M059J (cell line): ENCODE data around the gene UVSSA. TPM values are rescaled to one million over a fixed set of nuclear protein-coding genes. Genes with fewer than 3 reads are reported as not detected.
"Not testable (repeated sequence)": the region's sequence is repeated elsewhere in the genome, so short reads cannot be mapped to it uniquely, and the experiment has no call there.

ENCODE experiments used
- DNase-seq: peaks from one replicate; pipeline ENCODE4 v3.0.0-alpha.2; 2012; ENCODE audit warnings: low read depth
- total RNA-seq: library from RNA; depleted of rRNA; stranded (reverse); fragments of >200 nt; shearing (Covaris generic); gene quantifications from 2 replicates; pipeline ENCODE4 v1.2.3, GENCODE V29; 2014

The UVSSA gene
- total RNA-seq, 1 experiment from 2014 or later: 3.9 TPM

- DNase-seq: no peak
These were observed 16.0 kb upstream of the UVSSA start for GRCh38 chr4:1330761-1331590.

- DNase-seq: no peak
These were observed 15.2 kb upstream of the UVSSA start for GRCh38 chr4:1331591-1332353.

- DNase-seq: no peak
These were observed 14.3 kb upstream of the UVSSA start for GRCh38 chr4:1332686-1333085.

GRCh38 chr4:1333256-1333655 is 13.8 kb upstream of the UVSSA start:
- no peak for DNase-seq

GRCh38 chr4:1333851-1334578 is 13.0 kb upstream of the UVSSA start:
- DNase-seq: not testable (repeated sequence)

GRCh38 chr4:1334579-1334895 is 12.5 kb upstream of the UVSSA start:
- DNase-seq: no peak

GRCh38 chr4:1335193-1335883 is 11.7 kb upstream of the UVSSA start:
- DNase-seq: not testable (repeated sequence)

GRCh38 chr4:1336088-1336491 is 10.9 kb upstream of the UVSSA start:
- peak; percentile 10 for DNase-seq

- DNase-seq: peak; percentile 62
These were observed 9.6 kb upstream of the UVSSA start for GRCh38 chr4:1337376-1337831.

GRCh38 chr4:1337951-1338751 is 8.9 kb upstream of the UVSSA start:
- no peak for DNase-seq

GRCh38 chr4:1338752-1339414 is 8.1 kb upstream of the UVSSA start:
- no peak for DNase-seq

GRCh38 chr4:1339489-1339888 is 7.5 kb upstream of the UVSSA start:
- no peak for DNase-seq

- no peak for DNase-seq
These were observed 6.7 kb upstream of the UVSSA start for GRCh38 chr4:1340181-1340747.

- DNase-seq: no peak
These were observed 6.1 kb upstream of the UVSSA start for GRCh38 chr4:1340861-1341260.

GRCh38 chr4:1342003-1342402 is 5.0 kb upstream of the UVSSA start:
- DNase-seq: peak; percentile 56

- no peak for DNase-seq
These were observed 2.3 kb upstream of the UVSSA start for GRCh38 chr4:1344696-1345095.

- peak; percentile 34 for DNase-seq
These were observed 866 bp upstream of the UVSSA start for GRCh38 chr4:1345903-1346780.

- peak; percentile 80 for DNase-seq
These were observed 429 bp downstream of the UVSSA start for GRCh38 chr4:1347410-1347864.

- DNase-seq: no peak
These were observed 1.1 kb downstream of the UVSSA start for GRCh38 chr4:1348014-1348513.
